Fibroblast of pulmonary artery (primary cell): Measurements from ENCODE around the gene TRIO.
A peak's percentile ranks its signal among the peaks of the same experiment; 100 is the strongest.

Experiments
- DNase-seq: peaks from one replicate; pipeline ENCODE4 v3.0.0-alpha.2; 2010; ENCODE audit warnings: low read depth
- H3K4me3 ChIP-seq: replicated peaks from 2 replicates; pipeline ENCODE4 v1.5.1; 2011; ENCODE audit warnings: low read depth, mild to moderate bottlenecking, control low read depth, low read length, moderate library complexity
- TF ChIP-seq, protein P1 (sequence below): IDR thresholded peaks from 2 replicates; pipeline ENCODE4 v1.5.1; 2011; ENCODE audit warnings: mild to moderate bottlenecking, control low read depth, low read length, inconsistent platforms; ENCODE audit errors: missing control alignments

The TRIO gene

DNA sequence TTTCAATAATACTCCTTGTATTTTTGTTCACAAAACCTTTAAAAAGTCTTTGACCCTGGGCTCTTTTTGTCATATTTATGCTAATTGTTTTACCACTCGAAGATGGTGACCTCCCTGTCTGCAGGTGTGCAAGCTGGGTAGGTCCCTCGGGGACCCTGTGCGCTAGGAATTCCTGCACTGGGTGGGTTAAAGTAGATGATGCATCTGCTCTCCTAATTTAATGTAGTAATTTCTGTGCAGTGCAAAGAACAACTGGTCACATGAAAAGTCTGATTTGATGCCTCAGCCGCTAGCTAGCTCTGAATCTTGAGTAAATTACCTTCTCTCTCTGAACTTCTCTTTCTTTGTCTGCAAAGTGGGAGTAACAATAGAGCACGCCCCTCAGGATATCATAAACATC lies 299.4 kb downstream of the TRIO start:
- TF ChIP-seq, protein P1, sequence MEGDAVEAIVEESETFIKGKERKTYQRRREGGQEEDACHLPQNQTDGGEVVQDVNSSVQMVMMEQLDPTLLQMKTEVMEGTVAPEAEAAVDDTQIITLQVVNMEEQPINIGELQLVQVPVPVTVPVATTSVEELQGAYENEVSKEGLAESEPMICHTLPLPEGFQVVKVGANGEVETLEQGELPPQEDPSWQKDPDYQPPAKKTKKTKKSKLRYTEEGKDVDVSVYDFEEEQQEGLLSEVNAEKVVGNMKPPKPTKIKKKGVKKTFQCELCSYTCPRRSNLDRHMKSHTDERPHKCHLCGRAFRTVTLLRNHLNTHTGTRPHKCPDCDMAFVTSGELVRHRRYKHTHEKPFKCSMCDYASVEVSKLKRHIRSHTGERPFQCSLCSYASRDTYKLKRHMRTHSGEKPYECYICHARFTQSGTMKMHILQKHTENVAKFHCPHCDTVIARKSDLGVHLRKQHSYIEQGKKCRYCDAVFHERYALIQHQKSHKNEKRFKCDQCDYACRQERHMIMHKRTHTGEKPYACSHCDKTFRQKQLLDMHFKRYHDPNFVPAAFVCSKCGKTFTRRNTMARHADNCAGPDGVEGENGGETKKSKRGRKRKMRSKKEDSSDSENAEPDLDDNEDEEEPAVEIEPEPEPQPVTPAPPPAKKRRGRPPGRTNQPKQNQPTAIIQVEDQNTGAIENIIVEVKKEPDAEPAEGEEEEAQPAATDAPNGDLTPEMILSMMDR: no peak
- no peak for DNase-seq
- H3K4me3 ChIP-seq: peak overlapping the region; percentile 72

DNA sequence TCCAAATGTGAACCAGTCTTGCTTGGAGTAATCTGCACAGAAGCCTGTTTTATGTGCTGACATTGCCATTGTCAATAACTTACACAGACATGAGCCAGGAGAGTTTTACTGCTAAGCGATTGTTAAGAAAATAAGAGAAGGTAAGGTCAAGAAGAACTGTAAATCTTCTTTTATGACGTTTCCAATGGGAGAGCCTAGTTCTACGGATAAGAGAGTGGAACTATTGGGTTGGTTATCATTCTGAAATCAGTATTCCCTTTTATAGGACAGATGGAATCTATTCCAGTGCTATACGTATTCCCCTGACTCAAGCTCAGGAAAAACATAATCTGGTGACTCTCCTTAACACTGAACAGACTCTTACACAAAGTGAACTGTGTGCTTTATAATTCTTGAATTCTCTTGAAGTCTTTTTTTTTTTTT lies 300.5 kb downstream of the TRIO start:
- H3K4me3 ChIP-seq: peak overlapping the region; percentile 72
- peak; percentile 23 for DNase-seq
- TF ChIP-seq, protein P1: no peak

DNA sequence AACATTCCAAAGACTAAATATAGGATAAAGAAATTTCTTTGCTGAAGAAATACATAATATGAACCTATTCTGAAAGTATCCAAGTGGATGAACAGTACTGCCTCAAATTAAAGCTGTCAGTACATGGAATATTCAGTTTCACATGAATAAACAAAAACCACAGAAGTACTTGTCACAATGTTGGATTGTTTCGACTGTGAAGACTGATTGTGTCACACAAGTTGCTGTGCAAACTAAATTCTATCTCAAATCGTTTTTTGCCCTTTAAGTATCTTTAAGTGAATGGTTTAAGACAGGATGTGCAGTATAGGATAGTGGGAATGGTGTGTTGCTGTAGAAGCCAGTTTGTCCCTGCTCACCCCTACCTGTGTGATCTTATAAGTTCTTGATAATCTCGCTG lies 301.0 kb downstream of the TRIO start:
- H3K4me3 ChIP-seq: peak overlapping the region; percentile 1
- peak; percentile 22 for DNase-seq
- TF ChIP-seq, protein P1: no peak

DNA sequence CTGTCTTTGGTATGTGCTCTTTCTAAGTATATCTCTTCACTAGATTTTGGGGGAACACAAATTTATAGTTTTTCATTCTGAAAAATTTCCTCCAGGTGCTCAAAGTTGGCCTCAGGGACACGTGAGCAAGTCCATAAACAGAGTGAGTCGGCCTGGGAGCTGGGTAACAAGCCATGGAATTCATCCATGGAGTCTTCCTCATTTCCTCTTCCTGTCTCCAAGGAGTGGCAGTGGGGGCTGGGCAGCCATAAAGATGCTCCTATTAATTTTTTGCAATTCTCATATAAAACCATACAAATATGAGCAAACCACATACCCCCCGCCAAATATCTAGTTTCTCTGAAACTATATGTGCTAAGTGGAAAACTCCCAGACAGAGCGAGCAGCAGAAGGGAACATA lies 301.9 kb downstream of the TRIO start:
- H3K4me3 ChIP-seq: no peak overlapping the region
- peak; percentile 45 for DNase-seq
- TF ChIP-seq, protein P1: no peak

DNA sequence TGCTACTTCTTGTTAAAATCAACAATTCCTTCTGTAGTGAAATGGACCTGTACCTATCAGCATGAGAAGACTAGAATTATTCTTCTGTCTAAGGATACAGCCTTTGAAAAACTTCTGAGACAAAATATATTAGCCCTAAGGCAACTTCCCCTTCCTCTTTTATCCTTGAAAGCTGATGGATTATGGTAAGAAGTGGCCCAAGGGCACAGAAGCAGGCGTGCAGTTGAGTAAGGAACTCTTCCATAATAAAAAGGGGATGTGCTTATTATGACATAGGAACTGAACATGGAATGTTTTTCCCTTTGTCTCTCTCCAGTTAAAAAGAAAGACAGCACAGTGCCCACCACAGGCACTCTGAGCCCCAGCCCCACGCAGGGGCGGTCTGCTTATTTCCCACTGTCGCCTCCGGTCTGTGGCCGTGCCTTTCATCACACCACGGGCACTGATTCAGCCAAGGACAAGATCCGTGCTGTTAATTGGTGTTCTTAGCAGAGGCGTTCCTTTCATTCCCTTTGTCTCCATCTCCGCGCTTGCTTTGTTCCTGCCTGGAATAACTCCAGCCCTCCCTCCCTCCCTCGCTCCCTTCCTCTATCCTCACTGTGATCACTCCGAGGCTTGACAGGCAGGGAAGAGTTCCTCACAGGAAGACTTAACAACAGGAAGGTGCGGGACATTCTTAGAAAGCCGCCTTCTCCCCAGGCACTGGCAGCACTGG lies 302.6 kb downstream of the TRIO start:
- TF ChIP-seq, protein P1: no peak
- DNase-seq: peak; percentile 81
- peak overlapping the region; percentile 31 for H3K4me3 ChIP-seq

DNA sequence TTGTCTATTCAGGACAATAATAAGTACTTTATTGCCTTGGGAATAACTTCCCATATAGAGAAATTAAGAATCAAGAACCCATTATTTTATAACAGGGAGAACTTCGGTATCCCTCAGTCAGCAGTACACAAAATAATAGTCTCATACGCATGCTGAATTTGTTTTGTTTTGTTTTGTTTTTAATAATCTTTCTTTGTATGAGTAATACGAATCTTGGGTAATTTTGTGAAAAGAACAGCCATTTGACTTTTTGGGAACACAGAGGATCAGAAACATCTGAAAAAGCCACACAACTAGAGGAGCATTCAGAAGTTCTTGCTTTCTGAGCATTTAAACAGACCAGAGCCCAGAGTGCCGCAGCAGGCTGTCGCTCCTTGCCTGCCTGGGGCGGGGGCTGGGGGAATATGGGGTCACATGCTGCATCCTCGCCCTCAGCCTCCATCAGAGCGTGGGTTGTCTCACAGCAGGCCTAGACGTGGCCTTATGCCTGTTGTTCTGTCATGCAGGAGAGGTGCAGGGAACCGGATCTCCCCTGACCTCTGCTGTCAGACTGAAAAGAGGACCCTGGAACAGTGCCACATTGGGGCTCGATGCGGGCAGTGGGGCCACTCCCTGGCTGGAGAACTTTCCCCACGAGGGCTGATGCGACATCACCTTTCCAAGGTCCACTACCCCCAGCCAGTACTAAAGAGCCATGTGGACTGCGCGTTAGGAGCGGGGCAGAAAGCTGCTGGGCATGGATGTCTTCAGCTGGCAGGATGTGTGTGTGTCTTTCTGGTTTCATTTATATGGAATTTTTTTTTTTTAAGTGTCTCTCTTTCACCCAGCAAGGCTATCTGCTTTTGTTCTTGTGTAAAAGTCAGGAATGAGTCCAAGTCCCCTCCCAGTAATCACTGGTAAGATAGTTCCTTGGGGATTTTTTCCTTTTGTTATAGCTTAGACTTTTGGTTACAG lies 305.1 kb downstream of the TRIO start:
- TF ChIP-seq, protein P1: no peak
- peak; percentile 78 for DNase-seq
- H3K4me3 ChIP-seq: no peak overlapping the region
